Smooth muscle cell (in vitro differentiated cells): ENCODE measurements around the gene CA10. TPM values are rescaled to one million over a fixed set of nuclear protein-coding genes. Genes with fewer than 3 reads are reported as not detected.

Experiments
- DNase-seq: peaks from one replicate; lab custom pipeline; 2025; ENCODE audit not compliant: unreplicated experiment; lab: John Stamatoyannopoulos, UW
- H2AFZ ChIP-seq: fragments of 200-600 bp; sonication (generic); 2 replicates; pipeline ENCODE4 v1.6.0; 2016; ENCODE audit warnings: antibody characterized with exemption, low read depth, mild to moderate bottlenecking
- H3F3A ChIP-seq: fragments of 200-600 bp; sonication (generic); 2 replicates; pipeline ENCODE4 v1.6.0; 2017; ENCODE audit warnings: antibody characterized with exemption, low read depth
- H3K27ac ChIP-seq: fragments of 200-600 bp; sonication (generic); 2 replicates; pipeline ENCODE4 v1.5.1; 2016; ENCODE audit warnings: low read depth, mild to moderate bottlenecking
- H3K27me3 ChIP-seq: fragments of 200-600 bp; sonication (generic); 2 replicates; pipeline ENCODE4 v1.6.1; 2016; ENCODE audit warnings: low read depth, mild to moderate bottlenecking
- H3K36me3 ChIP-seq: fragments of 200-600 bp; sonication (generic); 2 replicates; pipeline ENCODE4 v1.5.1; 2016; ENCODE audit warnings: low read depth
- H3K4me1 ChIP-seq: fragments of 200-600 bp; sonication (generic); 2 replicates; pipeline ENCODE4 v1.5.1; 2016; ENCODE audit warnings: low read depth
- H3K4me2 ChIP-seq: fragments of 200-600 bp; sonication (generic); 2 replicates; pipeline ENCODE4 v1.6.0; 2016; ENCODE audit warnings: mild to moderate bottlenecking
- H3K4me3 ChIP-seq: fragments of 200-600 bp; sonication (generic); 2 replicates; pipeline ENCODE4 v1.5.1; 2016; ENCODE audit warnings: mild to moderate bottlenecking
- H3K79me2 ChIP-seq: fragments of 200-600 bp; sonication (generic); 2 replicates; pipeline ENCODE4 v1.6.0; 2016; ENCODE audit warnings: low read depth, mild to moderate bottlenecking
- H3K9ac ChIP-seq: fragments of 200-600 bp; sonication (generic); 2 replicates; pipeline ENCODE4 v1.6.0; 2016; ENCODE audit warnings: low read depth
- H3K9me3 ChIP-seq: fragments of 200-600 bp; sonication (generic); replicated peaks from 2 replicates; pipeline ENCODE4 v1.5.1; 2016; ENCODE audit warnings: low read depth
- H4K20me1 ChIP-seq: fragments of 200-600 bp; sonication (generic); 2 replicates; pipeline ENCODE4 v1.6.0; 2016; ENCODE audit warnings: low read depth
- CTCF ChIP-seq: fragments of 200-600 bp; sonication (generic); IDR thresholded peaks from 2 replicates; pipeline ENCODE4 v1.5.1; 2017; ENCODE audit warnings: borderline replicate concordance, mild to moderate bottlenecking, antibody characterized with exemption; ENCODE audit not compliant: insufficient read depth, poor library complexity, severe bottlenecking
- WGBS: methylation state at CpG from one replicate; pipeline ENCODE4 v1.1.7; 2016; ENCODE audit warnings: low lambda C conversion rate; 5-methylcytosine and 5-hydroxymethylcytosine counted together
- polyA plus RNA-seq: library from polyadenylated mRNA; unstranded; fragments of >200 nt; fragmentation: Nextera tagmentation; extraction: Ambion mirVana; gene quantifications from 2 replicates; pipeline ENCODE4 v1.2.1, GENCODE V29; 2016
- total RNA-seq: library from RNA; depleted of rRNA; stranded (reverse); fragments of >200 nt; gene quantifications from 2 replicates; pipeline ENCODE4 v1.2.3, GENCODE V29; 2014

Gene CA10
- total and polyA plus RNA-seq, 2 experiments from 2014 or later, result 0.54 TPM; not detected in 1

DNA sequence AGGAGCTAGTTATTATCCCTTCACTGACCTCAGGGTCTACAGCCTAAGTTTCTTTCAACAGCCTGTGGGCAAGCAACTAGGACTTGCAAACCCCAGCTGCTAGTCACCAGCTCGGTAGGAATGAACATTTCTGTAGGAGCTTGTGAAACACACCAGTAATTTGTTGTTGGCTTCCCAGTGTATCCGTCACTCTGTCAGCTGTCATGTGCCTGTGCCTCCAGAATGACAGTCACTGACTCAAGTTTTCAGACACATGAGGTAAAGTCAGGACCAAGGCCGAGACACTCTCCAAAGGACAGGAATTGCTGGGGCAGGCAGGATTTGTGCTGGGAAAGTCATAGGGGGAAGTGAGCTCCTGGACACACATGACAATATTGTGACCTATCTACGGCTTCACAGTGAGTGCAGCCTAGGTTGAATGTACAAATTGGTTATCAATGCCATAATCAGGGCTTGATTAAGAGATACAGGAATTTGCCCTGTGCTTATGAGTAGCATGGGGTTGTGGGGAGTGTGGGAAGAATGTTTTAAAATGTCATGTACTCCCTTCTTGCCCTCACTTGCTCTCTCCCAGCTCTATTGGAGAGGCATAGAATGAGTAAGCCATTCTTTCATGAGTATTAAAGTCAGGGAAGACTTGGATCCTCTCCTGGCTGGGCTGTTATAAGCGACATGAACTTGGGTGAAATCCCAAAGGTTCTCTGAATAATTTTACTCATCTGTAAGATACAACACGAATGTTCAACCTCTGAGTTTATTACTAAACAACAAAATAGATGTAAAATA is 506.8 kb downstream of the CA10 start:
- DNase-seq, result no peak
- H2AFZ ChIP-seq, result no peak overlapping the region
- H3K27me3 ChIP-seq, result peaks cover 19% of the 10 kb centered on the region
- no peaks in the 10 kb centered on the region for H4K20me1 ChIP-seq
- no peaks in the 10 kb centered on the region for H3K79me2 ChIP-seq
- H3F3A ChIP-seq, result no peaks in the 10 kb centered on the region
- no peaks in the 10 kb centered on the region for H3K36me3 ChIP-seq
- no peak for TF ChIP-seq CTCF
- H3K9ac ChIP-seq, result no peak overlapping the region
- H3K4me2 ChIP-seq, result no peak overlapping the region
- H3K9me3 ChIP-seq, result no peaks in the 10 kb centered on the region
- H3K27ac ChIP-seq, result no peak overlapping the region
- no peak overlapping the region for H3K4me3 ChIP-seq
- WGBS, result 85% methylated on average over 6 of the region's 6 CpGs
- H3K4me1 ChIP-seq, result no peaks in the 10 kb centered on the region

DNA sequence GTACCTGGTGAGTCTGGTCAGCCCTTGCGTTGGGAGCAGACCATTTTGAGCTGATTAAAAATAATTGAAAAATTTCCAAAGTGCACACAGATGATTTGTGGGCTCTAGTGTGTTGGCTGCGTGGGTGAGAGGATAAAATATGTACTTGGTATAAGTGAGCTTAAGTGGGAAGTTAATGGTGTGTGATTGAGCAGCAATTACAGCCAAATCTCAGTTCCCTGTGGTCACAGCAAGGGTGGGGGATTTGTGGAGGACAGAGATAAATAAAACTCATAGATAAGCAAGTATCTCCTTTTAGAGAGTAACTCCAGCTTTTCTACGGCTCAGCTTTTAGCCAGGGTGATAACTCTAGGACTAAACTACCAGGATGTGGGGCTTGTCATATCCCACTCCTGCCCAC is 507.7 kb downstream of the CA10 start:
- H3K27ac ChIP-seq, result no peak overlapping the region
- no peak for TF ChIP-seq CTCF
- no peaks in the 10 kb centered on the region for H3K9me3 ChIP-seq
- H3K9ac ChIP-seq, result no peak overlapping the region
- DNase-seq, result no peak
- H3K4me2 ChIP-seq, result no peak overlapping the region
- WGBS, result 65% methylated on average over 3 of the region's 3 CpGs
- H3K36me3 ChIP-seq, result no peaks in the 10 kb centered on the region
- H3K27me3 ChIP-seq, result peaks cover 10% of the 10 kb centered on the region
- H2AFZ ChIP-seq, result no peak overlapping the region
- H3K4me3 ChIP-seq, result no peak overlapping the region
- no peaks in the 10 kb centered on the region for H3K79me2 ChIP-seq
- no peaks in the 10 kb centered on the region for H4K20me1 ChIP-seq
- H3F3A ChIP-seq, result no peaks in the 10 kb centered on the region
- no peaks in the 10 kb centered on the region for H3K4me1 ChIP-seq

DNA sequence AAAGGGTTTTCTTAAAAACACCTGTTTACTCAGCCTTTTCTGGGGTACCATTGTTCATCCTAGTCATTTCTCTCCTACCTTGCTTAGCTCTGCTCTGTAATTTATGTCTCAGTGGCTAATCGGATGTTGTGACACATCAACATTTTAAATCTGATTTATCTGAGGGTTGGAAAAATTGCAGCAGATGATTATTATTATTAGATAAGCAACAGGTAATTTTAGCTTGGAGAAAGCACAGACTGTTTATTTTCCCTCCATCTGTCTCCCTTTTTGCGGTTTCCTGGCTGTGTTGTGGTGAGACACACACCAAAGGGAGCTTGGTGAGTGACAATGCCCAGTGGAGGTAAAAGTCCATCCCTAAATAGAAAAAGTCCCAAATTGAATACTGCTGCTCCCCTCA is 508.3 kb downstream of the CA10 start:
- H3K36me3 ChIP-seq, result no peaks in the 10 kb centered on the region

More for the DNA sequence above, 508.3 kb downstream of the CA10 start:
- H3K4me3 ChIP-seq, result no peak overlapping the region
- H3K27me3 ChIP-seq, result peaks cover 8% of the 10 kb centered on the region
- no peaks in the 10 kb centered on the region for H3K4me1 ChIP-seq
- no peak for DNase-seq
- no peak overlapping the region for H3K9ac ChIP-seq
- no peak overlapping the region for H3K27ac ChIP-seq
- WGBS, result 90% methylated on average over 2 of the region's 2 CpGs
- H3K9me3 ChIP-seq, result no peaks in the 10 kb centered on the region
- no peak overlapping the region for H2AFZ ChIP-seq
- TF ChIP-seq CTCF, result no peak
- no peaks in the 10 kb centered on the region for H3F3A ChIP-seq
- H4K20me1 ChIP-seq, result no peaks in the 10 kb centered on the region
- no peak overlapping the region for H3K4me2 ChIP-seq
- no peaks in the 10 kb centered on the region for H3K79me2 ChIP-seq
